GM19395 (cell line): ENCODE results near the gene UBE2N.
A peak's percentile ranks its signal among the peaks of the same experiment; 100 is the strongest.
"Not testable (repeated sequence)": the region's sequence is repeated elsewhere in the genome, so short reads cannot be mapped to it uniquely, and the experiment has no call there.

Experiments
- ATAC-seq: cut with Tn5 transposase; IDR thresholded peaks from one replicate; pipeline ENCODE4 v1.9.1; 2021; ENCODE audit warnings: mild to moderate bottlenecking, moderate library complexity; ENCODE audit not compliant: unreplicated experiment

The UBE2N gene

GRCh38 chr12:93381976-93382437 is 59.7 kb downstream of the UBE2N start:
- not testable (repeated sequence) for ATAC-seq

DNA sequence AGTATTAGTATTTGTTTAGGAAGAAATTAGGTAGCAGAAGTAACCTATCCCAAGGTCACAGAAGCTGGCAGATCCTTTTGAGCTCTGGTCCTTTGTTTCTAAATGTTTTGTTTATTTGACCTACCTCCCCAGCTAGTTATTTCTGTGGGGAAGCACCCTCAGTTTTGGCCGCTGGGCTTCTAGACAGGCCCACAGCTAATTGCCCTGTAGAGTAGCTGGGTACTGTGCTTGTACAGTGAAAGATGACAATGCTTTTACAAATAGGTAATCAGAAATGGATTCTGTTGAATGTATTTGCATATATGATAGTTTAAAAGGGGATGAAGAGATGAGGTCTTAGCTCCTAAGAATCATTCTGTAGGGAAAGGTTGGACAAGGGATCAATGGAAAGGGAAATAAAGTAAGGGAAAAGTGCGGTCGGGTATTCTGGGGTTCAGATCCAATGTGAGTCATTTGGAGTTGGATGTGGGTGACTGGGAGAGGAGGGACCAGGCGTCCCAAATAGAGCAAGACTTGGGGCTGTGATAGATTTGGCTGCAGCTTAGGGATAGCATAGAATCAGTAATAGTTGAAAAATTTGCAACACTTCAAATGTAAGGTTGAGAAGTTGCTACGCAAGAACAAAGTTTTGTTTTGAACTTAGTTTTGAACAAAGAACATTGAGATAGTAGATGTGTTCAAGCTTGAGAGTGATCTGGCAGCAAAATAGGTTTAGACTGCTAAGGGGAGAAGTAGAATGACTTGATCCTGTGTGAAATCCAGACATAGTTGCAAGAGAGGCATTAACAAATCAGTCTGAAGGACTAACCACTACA is 60.4 kb downstream of the UBE2N start:
- no peak for ATAC-seq

DNA sequence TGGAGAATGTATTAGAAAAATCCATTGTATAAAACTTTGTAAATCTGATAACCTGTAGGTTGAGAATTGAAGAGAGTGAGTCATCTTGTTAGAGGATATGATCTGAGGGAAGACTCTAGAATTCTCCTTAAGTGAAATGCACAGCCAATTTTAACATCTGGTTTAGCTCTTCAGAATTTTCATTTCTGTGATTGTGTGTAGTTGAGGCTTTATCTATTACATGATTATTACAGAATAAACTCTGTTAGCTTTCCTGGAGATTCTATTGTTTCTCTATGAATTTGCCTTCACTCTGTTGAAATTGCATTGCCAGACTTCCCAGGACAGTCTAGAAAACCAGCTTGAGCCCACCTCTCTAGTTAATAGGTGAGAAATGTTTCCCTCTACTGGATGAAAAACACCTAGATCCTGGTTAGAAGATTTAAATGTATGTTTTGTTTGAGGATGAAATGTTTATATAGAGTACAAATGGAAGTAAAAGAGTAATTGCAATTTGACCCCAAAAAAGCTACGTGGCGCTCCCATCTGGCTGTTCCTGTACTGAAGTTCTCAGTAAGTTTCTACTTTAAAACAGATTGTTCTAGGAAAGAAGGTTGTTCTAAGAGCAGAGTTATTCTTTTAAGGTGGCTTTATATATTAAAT is 61.1 kb downstream of the UBE2N start:
- ATAC-seq = no peak

GRCh38 chr12:93379981-93380361 is 61.8 kb downstream of the UBE2N start:
- no peak for ATAC-seq

DNA sequence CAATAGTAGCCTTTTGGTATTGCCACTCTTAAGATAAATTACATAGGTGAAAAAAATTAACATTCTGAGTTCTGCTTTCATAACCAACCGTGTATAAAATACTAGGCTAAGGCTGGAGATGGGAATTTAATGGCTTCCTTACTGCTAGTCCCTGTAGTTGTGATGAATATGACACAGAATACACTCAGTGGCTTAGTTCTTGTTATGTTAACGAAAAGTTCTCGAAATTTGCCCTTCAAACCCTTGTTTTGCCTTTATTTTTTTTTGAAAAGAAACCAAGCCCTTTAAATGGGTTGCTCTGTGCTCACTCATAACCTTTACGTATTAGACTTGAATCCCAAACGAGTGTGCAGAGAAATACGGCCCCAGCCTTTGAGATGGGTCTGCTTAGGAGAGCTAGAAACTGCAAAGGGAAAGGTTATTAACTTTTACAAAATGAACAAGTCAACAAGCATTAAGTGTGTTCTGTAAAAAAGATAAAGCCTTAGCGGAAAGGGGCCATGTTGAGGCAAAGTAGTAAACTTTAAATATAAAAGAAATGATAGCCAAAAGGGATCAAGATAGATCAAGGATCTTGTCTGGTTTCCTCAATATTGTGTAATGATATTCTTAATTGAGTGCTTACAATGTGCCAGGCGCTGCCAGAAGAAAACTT is 62.3 kb downstream of the UBE2N start:
- no peak for ATAC-seq

DNA sequence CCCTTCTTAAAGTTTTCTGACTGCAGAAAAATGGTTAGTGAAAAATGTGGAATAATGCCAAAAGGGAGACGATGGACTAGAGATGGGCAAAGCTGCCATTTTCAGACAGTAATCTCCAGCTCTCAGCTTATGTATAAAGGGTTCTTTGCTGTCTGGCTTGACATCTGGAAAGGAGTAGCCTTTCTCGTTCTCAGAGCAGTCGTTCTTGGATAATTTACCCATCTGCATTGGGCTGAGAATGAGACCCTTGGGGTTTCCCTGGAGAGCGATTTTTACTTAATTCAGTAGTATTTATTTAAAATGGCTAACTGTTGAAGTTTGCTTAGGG is 62.8 kb downstream of the UBE2N start:
- ATAC-seq = no peak

- peak; percentile 28 for ATAC-seq
Measured at GRCh38 chr12:93378196-93378997, 63.4 kb downstream of the UBE2N start.

DNA sequence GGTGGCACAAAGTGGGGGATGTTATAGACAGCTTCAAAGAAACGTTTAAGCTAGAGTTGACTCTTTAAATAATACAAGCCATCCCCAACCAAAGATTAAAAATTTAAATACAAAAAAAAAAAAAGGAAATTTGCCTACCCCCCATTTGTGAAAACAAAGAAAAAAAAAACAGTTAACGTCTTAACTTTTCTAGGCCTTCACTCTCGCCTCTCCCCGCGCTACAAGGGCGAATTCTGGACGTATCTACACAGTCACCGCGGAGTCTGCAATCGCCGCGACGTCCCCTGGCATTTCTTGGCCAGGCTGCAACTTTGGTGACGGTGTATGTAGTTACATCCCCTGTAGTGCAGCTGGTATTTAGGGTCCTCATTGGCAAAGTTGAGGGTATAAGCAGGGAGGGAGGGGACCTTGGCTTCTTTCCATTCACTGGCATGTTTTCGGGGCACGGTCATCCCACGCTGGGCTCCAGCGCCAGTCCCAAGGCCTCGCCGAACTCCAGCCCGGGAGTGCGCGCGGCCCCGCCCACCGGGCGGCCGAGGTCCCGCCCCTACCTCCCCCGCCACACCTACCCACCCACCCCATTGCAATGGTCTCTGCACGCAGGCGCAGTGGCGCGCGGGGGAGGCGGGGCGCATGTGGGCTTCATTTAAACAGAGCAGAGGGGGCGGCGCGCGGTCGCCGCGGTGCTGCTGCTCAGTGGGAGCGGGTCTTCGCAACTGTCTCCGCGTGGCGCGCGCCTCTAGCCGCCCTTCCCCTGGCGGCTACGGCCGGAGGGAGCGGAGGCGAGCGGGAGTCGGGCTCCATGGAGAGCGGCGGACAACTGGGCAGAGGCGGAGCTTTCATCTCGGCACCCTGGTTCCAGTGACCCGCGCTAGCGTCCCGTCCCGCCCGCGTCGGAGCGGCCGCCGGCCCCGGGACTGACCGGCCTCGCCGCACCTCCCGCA is 64.2 kb downstream of the UBE2N start, which contains the start of gene NUDT4:
Gene NUDT4 (plus strand): TSS at position 674 of the 944 bp plus-strand sequence. CDS start 398 bp downstream, outside the sequence.
- peak; percentile 63 for ATAC-seq

- no peak for ATAC-seq
Measured at GRCh38 chr12:93376436-93377251, 65.1 kb downstream of the UBE2N start.

- no peak for ATAC-seq
Measured at GRCh38 chr12:93375906-93376305, 65.8 kb downstream of the UBE2N start.

GRCh38 chr12:93373961-93374656 is 67.6 kb downstream of the UBE2N start:
- ATAC-seq = no peak

- no peak for ATAC-seq
Measured at GRCh38 chr12:93370947-93371346, 70.8 kb downstream of the UBE2N start.

- no peak for ATAC-seq
Measured at GRCh38 chr12:93369505-93369904, 72.2 kb downstream of the UBE2N start.

- ATAC-seq = no peak
Measured at GRCh38 chr12:93368766-93369165, 73.0 kb downstream of the UBE2N start.

DNA sequence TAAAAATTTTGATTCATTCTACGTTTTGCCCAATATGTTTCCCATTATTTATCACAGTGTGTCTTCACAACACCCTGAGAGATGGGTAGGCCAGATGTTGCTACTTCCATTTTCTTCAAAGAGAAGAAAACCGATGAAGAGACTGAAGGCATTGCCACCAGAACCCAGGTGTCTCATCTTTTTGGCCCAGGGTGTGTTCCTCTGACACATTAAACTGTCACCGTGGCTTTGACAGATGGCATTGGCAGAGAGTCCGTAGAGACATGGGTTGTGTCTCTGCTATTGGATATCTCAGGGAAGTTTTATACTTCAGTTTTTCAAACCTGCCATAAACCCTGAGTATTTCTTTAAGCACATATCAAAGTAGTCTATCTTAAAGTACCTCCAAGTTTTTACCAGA is 75.3 kb downstream of the UBE2N start:
- no peak for ATAC-seq

- no peak for ATAC-seq
Measured at GRCh38 chr12:93365616-93366405, 75.9 kb downstream of the UBE2N start.

DNA sequence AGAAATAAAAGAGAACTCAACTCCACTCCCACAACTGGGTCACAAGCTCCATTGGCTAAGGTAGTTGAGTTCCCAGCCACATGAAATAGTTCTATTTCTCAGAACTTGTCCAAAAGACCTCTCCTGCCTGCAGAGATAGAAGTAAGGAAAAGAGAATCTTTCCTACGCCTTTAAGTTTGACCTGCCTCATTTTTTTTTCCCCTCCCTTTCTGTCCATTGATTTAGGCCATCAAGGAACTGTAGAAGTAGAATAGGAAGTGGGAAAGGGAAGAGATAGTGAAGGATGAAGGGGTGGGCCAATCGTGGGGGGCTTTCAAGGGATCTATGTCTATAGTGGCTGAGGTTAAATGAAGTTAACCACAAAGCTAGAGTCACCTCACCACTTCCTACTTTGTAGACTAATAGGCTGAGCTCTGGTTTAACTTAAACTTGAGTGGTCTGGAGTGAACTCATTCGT is 77.9 kb downstream of the UBE2N start:
- ATAC-seq = peak; percentile 90
